ENCODE data around the gene MEA1. TPM values are rescaled to one million over a fixed set of nuclear protein-coding genes. Genes with fewer than 3 reads are reported as not detected.

MEA1 gene
- total RNA-seq, 3 donors from 2014 or later, result 65.0 to 78.0 (median 76.3) TPM

GRCh38 chr6:42962502-42963178, 51.1 kb downstream of the MEA1 start:
- intact Hi-C loops (cut with DNase I; ENCODE audit: low total_unique reads), result no loop called here
- H3K9me3 ChIP-seq, result no peaks in the 10 kb centered on the region
- no peak overlapping the region for H3K27ac ChIP-seq
- H3K4me3 ChIP-seq, result no peak overlapping the region
- TF ChIP-seq POLR2AphosphoS5 (IDR thresholded peaks at IDR 0.05) (no peak), POLR2A (IDR thresholded peaks at IDR 0.05) (no peak), CTCF (IDR thresholded peaks at IDR 0.05) (no peak)
- H3K4me1 ChIP-seq, result no peaks in the 10 kb centered on the region
- H3K27me3 ChIP-seq, result no peaks in the 10 kb centered on the region
- DNase-seq (ENCODE audit: low spot score in 2 of 2), result no peak
- no peaks in the 10 kb centered on the region for H3K36me3 ChIP-seq

- Histone ChIP-seq H3K4me3 (no peak overlapping the region), H3K36me3 (no peaks in the 10 kb centered on the region), H3K27ac (no peak overlapping the region), H3K9me3 (no peaks in the 10 kb centered on the region), H3K27me3 (no peaks in the 10 kb centered on the region), H3K4me1 (no peaks in the 10 kb centered on the region)
- TF ChIP-seq POLR2A (IDR thresholded peaks at IDR 0.05) (no peak), CTCF (IDR thresholded peaks at IDR 0.05) (no peak), POLR2AphosphoS5 (IDR thresholded peaks at IDR 0.05) (no peak)
- DNase-seq (ENCODE audit: low spot score in 2 of 2), result no peak
- intact Hi-C loops (cut with DNase I; ENCODE audit: low total_unique reads), result no loop called here
Measured at GRCh38 chr6:42962096-42962495, 51.6 kb downstream of the MEA1 start.

Other genes with a start within 250 kb of the MEA1 start
- gene BICRAL, start 231.9 kb downstream of the MEA1 start, total RNA-seq, result 10 to 100 TPM; 16.7 to 25.2 (median 16.8) TPM
- 100 to 1,000 TPM in 1 of 3 donors, 10 to 100 TPM in 2; 85.5 to 107 (median 90.1) TPM for gene RPL7L1, start 134.3 kb downstream of the MEA1 start, total RNA-seq
- not detected for gene PTCRA, start 97.9 kb downstream of the MEA1 start, total RNA-seq
- 10 to 100 TPM; 27.5 to 37.9 (median 33.1) TPM for gene CNPY3, start 84.5 kb downstream of the MEA1 start, total RNA-seq
- gene GNMT, start 53.2 kb downstream of the MEA1 start, total RNA-seq, result 1 to 10 TPM in 2 of 3 donors, under 1 TPM in 1; 0.32 to 5.9 (median 1.8) TPM
- gene PEX6, start 34.8 kb downstream of the MEA1 start, total RNA-seq, result 10 to 100 TPM; 13.0 to 22.3 (median 18.9) TPM
- gene PPP2R5D, start 29.4 kb downstream of the MEA1 start, total RNA-seq, result 10 to 100 TPM; 25.2 to 35.6 (median 34.7) TPM
- 10 to 100 TPM; 91.4 to 97.3 (median 92.5) TPM for gene KLHDC3, start 303 bp upstream of the MEA1 start, total RNA-seq
- 10 to 100 TPM; 48.8 to 69.2 (median 56.3) TPM for gene RRP36, start 7.7 kb upstream of the MEA1 start, total RNA-seq
- gene CUL7, start 39.9 kb upstream of the MEA1 start, total RNA-seq, result 10 to 100 TPM; 12.6 to 21.4 (median 19.3) TPM
- 10 to 100 TPM; 17.9 to 32.1 (median 29.1) TPM for gene MRPL2, start 45.5 kb upstream of the MEA1 start, total RNA-seq
- 10 to 100 TPM; 20.5 to 33.7 (median 21.0) TPM for gene KLC4, start 45.7 kb upstream of the MEA1 start, total RNA-seq
- gene PTK7, start 62.4 kb upstream of the MEA1 start, total RNA-seq, result 10 to 100 TPM in 2 of 3 donors, 1 to 10 TPM in 1; 7.0 to 57.1 (median 52.1) TPM
- 10 to 100 TPM; 18.1 to 32.1 (median 28.5) TPM for gene SRF, start 157.3 kb upstream of the MEA1 start, total RNA-seq
- gene CUL9, start 168.2 kb upstream of the MEA1 start, total RNA-seq, result 10 to 100 TPM; 25.1 to 47.5 (median 43.3) TPM
- 10 to 100 TPM; 46.5 to 61.1 (median 53.7) TPM for gene DNPH1, start 215.5 kb upstream of the MEA1 start, total RNA-seq
- gene TTBK1, start 229.5 kb upstream of the MEA1 start, total RNA-seq, result under 1 TPM in 1 of 3 donors, not detected in 2; under 0.01 TPM

Measured in breast epithelium (tissue), 4 donors.